ENCODE measurements around the gene OLFML2A.

- TF ChIP-seq POLR2A (IDR thresholded peaks at IDR 0.05) (no peak), CTCF (IDR thresholded peaks at IDR 0.05) (peak in 2 of 6 experiments; percentile 6 to 20)
Measured at GRCh38 chr9:124855944-124856765, 79.2 kb downstream of the OLFML2A start.
